ENCODE results near the gene AK5. TPM values are rescaled to one million over a fixed set of nuclear protein-coding genes. Genes with fewer than 3 reads are reported as not detected.

The AK5 gene
- total RNA-seq, 3 donors from 2014 or later (not counting 1 experiment from before 2014, with no cell fraction given) = 9.4 to 29.8 (median 11.4) TPM

DNA sequence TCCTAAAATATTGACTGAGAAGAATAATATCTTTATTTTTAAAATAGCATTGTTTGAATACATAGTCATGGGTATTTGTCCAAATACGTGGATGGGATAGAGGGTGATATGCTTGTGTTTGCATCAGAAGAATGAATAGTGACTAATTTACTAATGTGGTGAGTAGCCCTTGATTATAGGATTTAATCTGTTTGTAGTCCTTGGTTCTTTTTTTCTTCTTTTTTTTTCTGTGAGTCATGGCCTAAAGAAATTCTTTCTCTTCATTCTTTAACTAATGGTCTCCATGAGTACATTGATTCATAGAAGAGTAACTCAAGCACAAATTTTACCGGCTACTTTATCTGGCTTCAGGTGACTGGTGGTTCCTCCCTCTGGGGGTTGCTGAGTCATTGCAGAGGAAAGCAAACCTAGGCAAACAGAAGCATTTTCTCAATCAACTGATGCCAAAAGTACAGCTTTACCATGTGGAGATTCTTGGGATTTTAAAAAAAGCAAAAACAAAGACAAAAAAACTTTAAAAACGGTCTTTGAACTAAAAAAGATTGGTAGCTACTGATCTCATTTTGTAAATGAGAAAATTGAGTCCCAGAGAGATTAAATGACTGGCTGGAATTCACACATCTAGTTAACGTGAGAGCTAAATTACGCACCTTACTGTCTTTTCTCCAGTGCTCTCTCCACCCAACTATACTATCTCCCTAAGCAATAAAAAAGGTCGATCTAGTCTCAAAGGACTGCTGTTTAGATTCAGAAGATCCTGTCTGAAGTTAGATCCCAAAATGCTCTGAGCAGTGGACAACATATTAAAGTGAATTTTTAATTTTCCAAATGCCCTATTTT, 40.5 kb downstream of the AK5 start:
- Histone ChIP-seq H3K36me3 (ENCODE audit: control insufficient read depth, insufficient read depth, low read length) (no peaks in the 10 kb centered on the region), H3K9me3 (ENCODE audit: control insufficient read depth, insufficient read depth, low read length) (no peaks in the 10 kb centered on the region), H3K4me1 (ENCODE audit: control insufficient read depth, insufficient read depth, low read length) (no peaks in the 10 kb centered on the region), H3K4me3 (ENCODE audit: low read length) (no peak overlapping the region), H3K27me3 (ENCODE audit: control insufficient read depth, insufficient read depth, low read length) (no peaks in the 10 kb centered on the region), H3K27ac (ENCODE audit: low read length) (no peak overlapping the region)
- Mint-ChIP-seq H3K9me3 (no peaks in the 10 kb centered on the region), H3K4me1 (no peaks in the 10 kb centered on the region), H3K4me3 (no peak overlapping the region), H3K36me3 (no peaks in the 10 kb centered on the region), H3K27me3 (ENCODE audit: low read depth in 2 of 2) (peaks cover 0 to 2% of the 10 kb centered on the region in 2 donors), H3K27ac (no peak overlapping the region)
- TF ChIP-seq, protein P1, sequence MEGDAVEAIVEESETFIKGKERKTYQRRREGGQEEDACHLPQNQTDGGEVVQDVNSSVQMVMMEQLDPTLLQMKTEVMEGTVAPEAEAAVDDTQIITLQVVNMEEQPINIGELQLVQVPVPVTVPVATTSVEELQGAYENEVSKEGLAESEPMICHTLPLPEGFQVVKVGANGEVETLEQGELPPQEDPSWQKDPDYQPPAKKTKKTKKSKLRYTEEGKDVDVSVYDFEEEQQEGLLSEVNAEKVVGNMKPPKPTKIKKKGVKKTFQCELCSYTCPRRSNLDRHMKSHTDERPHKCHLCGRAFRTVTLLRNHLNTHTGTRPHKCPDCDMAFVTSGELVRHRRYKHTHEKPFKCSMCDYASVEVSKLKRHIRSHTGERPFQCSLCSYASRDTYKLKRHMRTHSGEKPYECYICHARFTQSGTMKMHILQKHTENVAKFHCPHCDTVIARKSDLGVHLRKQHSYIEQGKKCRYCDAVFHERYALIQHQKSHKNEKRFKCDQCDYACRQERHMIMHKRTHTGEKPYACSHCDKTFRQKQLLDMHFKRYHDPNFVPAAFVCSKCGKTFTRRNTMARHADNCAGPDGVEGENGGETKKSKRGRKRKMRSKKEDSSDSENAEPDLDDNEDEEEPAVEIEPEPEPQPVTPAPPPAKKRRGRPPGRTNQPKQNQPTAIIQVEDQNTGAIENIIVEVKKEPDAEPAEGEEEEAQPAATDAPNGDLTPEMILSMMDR (IDR thresholded peaks at IDR 0.05) = no peak
- intact Hi-C loops (cut with micrococcal nuclease) = no loop called here
- DNase-seq (no peak), ATAC-seq (no peak)
- WGBS (ENCODE audit: insufficient coverage) = 73% methylated on average over 6 of the region's 6 CpGs

DNA sequence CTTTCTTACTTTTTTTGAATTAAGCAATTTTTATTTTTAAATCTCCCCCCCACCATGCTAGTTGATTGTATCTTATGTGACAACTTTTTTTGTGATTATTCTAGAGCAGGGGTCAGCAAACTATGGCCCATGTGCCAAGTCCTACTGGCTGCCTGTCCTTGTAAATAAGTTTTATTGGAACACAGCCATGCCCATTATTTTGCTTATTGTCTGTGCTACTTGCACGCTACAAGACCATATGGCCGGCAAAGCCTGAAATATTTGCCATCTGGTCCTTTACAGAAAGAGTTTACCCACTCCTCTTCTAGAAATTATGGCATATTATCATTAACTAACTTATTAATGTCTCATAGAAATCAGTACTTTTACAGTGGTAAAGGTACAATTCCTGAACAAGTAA, 51.7 kb downstream of the AK5 start:
- Histone ChIP-seq H3K4me1 (ENCODE audit: control insufficient read depth, insufficient read depth, low read length) (no peaks in the 10 kb centered on the region), H3K36me3 (ENCODE audit: control insufficient read depth, insufficient read depth, low read length) (no peaks in the 10 kb centered on the region), H3K27ac (ENCODE audit: low read length) (no peak overlapping the region), H3K4me3 (ENCODE audit: low read length) (no peak overlapping the region), H3K9me3 (ENCODE audit: control insufficient read depth, insufficient read depth, low read length) (no peaks in the 10 kb centered on the region), H3K27me3 (ENCODE audit: control insufficient read depth, insufficient read depth, low read length) (no peaks in the 10 kb centered on the region)
- Mint-ChIP-seq H3K36me3 (peaks cover 4% of the 10 kb centered on the region), H3K4me1 (peaks cover 6 to 10% of the 10 kb centered on the region in 2 donors), H3K9me3 (peaks cover 2% of the 10 kb centered on the region in 2 donors), H3K4me3 (no peak overlapping the region), H3K27me3 (ENCODE audit: low read depth in 2 of 2) (peaks cover 0 to 2% of the 10 kb centered on the region in 2 donors), H3K27ac (no peak overlapping the region)
- intact Hi-C loops (cut with micrococcal nuclease) = no loop called here
- 92% methylated on average over 2 of the region's 2 CpGs for WGBS (ENCODE audit: insufficient coverage)
- no peak for DNase-seq
- no peak for ATAC-seq
- TF ChIP-seq, protein P1 (IDR thresholded peaks at IDR 0.05) = no peak

DNA sequence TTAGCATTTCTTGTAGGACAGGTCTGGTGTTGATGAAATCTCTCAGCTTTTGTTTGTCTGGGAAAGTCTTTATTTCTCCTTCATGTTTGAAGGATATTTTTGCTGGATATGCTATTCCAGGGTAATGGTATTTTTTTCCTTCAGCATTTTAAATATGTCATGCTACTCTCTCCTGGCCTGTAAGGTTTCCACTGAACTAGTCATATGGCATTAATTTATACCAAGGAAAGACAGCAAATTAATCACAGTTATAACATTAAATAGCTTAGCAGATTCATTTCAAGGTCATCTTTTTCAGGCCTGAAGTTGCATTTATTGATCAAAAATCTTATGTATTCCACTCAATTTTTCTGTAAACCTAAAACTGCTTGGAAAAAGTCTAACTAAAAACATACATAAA, 54.9 kb downstream of the AK5 start:
- TF ChIP-seq, protein P1 (IDR thresholded peaks at IDR 0.05) = no peak
- H3K4me1 Mint-ChIP-seq = no peaks in the 10 kb centered on the region
- peaks cover 0 to 2% of the 10 kb centered on the region in 2 donors for H3K27me3 Mint-ChIP-seq (ENCODE audit: low read depth in 2 of 2)
- intact Hi-C loops (cut with micrococcal nuclease) = no loop called here
- DNase-seq (no peak), ATAC-seq (no peak)
- no peak overlapping the region for H3K4me3 ChIP-seq (ENCODE audit: low read length)
- H3K27me3 ChIP-seq (ENCODE audit: control insufficient read depth, insufficient read depth, low read length) = no peaks in the 10 kb centered on the region
- no peaks in the 10 kb centered on the region for H3K36me3 ChIP-seq (ENCODE audit: control insufficient read depth, insufficient read depth, low read length)
- no peaks in the 10 kb centered on the region for H3K9me3 ChIP-seq (ENCODE audit: control insufficient read depth, insufficient read depth, low read length)
- no peak overlapping the region for H3K27ac Mint-ChIP-seq
- H3K4me1 ChIP-seq (ENCODE audit: control insufficient read depth, insufficient read depth, low read length) = no peaks in the 10 kb centered on the region
- no peak overlapping the region for H3K27ac ChIP-seq (ENCODE audit: low read length)
- H3K36me3 Mint-ChIP-seq = peaks cover 4% of the 10 kb centered on the region
- H3K4me3 Mint-ChIP-seq = no peak overlapping the region
- H3K9me3 Mint-ChIP-seq = peaks cover 2% of the 10 kb centered on the region in 2 donors

DNA sequence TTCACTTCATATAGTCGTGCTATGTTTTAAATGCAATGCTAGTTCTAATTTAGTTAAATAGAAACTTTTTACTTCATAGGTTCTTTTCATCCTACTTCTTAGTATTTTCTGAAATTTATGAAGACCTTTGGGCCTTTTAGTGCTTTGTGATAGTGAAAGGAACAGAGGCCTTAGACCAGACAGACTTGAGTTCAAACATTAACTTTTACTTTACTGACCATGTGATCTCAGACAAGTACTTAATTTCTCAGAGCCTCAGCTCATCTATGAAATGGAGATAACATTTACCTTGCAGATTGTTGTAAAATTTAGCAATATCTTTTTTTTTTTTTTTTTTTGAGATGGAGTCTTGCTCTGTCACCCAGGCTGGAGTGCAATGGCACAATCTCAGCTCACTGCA, 57.5 kb downstream of the AK5 start:
- intact Hi-C loops (cut with micrococcal nuclease) = no loop called here
- no peaks in the 10 kb centered on the region for H3K9me3 ChIP-seq (ENCODE audit: control insufficient read depth, insufficient read depth, low read length)
- TF ChIP-seq, protein P1 (IDR thresholded peaks at IDR 0.05) = no peak
- ATAC-seq = no peak
- no peaks in the 10 kb centered on the region for H3K4me1 Mint-ChIP-seq
- no peak for DNase-seq
- H3K9me3 Mint-ChIP-seq = peaks cover 2% of the 10 kb centered on the region in 2 donors
- no peaks in the 10 kb centered on the region for H3K27me3 ChIP-seq (ENCODE audit: control insufficient read depth, insufficient read depth, low read length)
- H3K4me3 Mint-ChIP-seq = no peak overlapping the region
- no peak overlapping the region for H3K27ac Mint-ChIP-seq
- no peaks in the 10 kb centered on the region for H3K36me3 ChIP-seq (ENCODE audit: control insufficient read depth, insufficient read depth, low read length)
- no peaks in the 10 kb centered on the region for H3K4me1 ChIP-seq (ENCODE audit: control insufficient read depth, insufficient read depth, low read length)
- no peak overlapping the region for H3K4me3 ChIP-seq (ENCODE audit: low read length)
- peaks cover 2 to 6% of the 10 kb centered on the region in 2 donors for H3K27me3 Mint-ChIP-seq (ENCODE audit: low read depth in 2 of 2)
- peaks cover 4% of the 10 kb centered on the region for H3K36me3 Mint-ChIP-seq
- H3K27ac ChIP-seq (ENCODE audit: low read length) = no peak overlapping the region
- no CpG with 5 or more reads among the region's 1 CpG for WGBS (ENCODE audit: insufficient coverage)
